NCI-H2196 (cell line): ENCODE results near the gene RELA.
A peak's percentile ranks its signal among the peaks of the same experiment; 100 is the strongest.
"Not testable (repeated sequence)": the region's sequence is repeated elsewhere in the genome, so short reads cannot be mapped to it uniquely, and the experiment has no call there.

Experiments
- DNase-seq: peaks from one replicate; lab custom pipeline; 2025; ENCODE audit not compliant: unreplicated experiment; lab: John Stamatoyannopoulos, UW

Gene RELA

GRCh38 chr11:65672180-65672860, 9.6 kb upstream of the RELA start:
- DNase-seq, result no peak

DNA sequence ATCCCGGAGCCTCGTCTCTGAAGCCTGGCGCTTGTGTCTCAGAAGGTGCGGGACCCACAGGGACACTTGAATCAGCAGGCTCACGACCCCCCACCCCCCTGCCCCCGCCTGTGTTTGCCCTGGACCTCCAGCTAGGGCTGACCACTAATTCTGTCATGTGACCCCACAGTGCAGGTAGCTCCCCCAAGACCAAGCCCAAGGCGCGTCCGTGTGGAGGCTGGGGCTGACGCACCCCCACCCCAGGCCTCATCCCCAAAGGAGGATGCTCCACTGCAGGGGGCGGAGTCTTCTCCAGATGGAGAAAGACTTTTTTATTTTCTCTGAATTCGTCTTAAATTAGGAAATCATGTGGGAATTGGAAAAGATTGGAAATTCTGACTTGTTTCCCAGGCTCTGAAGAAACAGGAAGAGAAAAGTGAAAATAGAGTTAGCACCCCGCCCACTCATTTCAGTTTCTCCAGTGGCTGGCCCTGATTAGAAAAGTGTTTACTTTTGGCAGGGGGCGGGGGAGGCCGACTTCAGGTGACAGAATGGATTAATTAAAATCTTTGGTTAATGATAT, 1.0 kb upstream of the RELA start:
- DNase-seq, result peak; percentile 42

GRCh38 chr11:65662247-65662798, 393 bp downstream of the RELA start:
- DNase-seq, result no peak

DNA sequence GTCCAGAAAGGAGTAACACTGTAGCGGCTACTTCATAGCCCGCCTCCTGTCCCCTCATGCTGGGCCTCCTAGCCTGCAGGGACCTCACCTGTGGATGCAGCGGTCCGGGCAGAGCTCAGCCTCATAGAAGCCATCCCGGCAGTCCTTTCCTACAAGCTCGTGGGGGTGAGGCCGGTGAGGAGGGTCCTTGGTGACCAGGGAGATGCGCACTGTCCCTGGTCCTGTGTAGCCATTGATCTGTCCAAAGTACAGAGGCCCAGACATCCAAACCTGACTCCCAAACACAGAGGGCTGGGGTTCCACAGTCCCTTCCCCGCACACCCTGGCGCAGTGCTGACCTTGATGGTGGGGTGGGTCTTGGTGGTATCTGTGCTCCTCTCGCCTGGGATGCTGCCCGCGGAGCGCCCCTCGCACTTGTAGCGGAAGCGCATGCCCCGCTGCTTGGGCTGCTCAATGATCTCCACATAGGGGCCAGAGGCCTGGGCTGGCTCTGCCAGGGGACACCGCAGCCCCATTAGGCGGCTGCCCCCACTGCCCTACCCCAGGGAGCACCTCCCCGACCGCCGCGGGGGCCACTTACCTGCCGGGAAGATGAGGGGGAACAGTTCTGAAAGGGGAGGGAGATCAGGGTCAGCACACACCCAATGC, 993 bp downstream of the RELA start:
- DNase-seq, result no peak

- DNase-seq, result not testable (repeated sequence)
Observed at GRCh38 chr11:65660908-65661307, 1.8 kb downstream of the RELA start.

- no peak for DNase-seq
Observed at GRCh38 chr11:65660038-65660437, 2.7 kb downstream of the RELA start.

GRCh38 chr11:65658174-65659021, 4.3 kb downstream of the RELA start:
- no peak for DNase-seq

GRCh38 chr11:65657426-65657825, 5.3 kb downstream of the RELA start:
- DNase-seq, result no peak

DNA sequence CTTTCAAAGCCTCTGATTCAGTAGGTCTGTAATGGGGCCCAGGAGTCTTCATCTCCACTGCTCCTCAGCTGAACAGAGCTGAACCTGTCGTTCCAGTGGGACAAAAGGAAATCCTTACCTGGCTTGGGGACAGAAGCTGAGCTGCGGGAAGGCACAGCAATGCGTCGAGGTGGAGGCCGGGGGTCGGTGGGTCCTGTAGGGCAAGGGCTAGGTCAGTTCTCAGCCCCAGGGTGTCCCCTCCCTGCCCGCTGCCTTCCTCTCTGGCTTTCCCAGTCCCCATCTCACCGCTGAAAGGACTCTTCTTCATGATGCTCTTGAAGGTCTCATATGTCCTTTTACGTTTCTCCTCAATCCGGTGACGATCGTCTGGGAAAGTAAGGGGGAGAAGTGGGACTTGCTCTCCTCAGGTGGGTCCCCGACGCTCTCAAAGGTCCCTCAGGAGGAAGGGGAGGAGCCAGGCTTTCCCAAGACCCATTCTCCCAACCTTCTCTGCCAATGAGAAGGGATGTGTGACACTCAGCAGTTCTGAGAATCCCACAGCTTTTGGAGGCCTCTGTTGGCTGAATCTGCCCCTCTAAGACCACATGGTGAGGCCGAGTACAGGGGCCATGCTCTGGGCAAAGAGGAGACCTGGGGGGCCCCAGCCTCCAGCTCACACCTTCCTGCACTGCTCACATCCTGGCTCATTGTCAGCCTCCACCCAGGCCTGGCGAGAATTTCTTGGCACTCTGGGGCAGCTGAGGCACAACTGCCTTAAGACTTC, 7.0 kb downstream of the RELA start:
- DNase-seq, result no peak

GRCh38 chr11:65654375-65655349, 8.1 kb downstream of the RELA start:
- DNase-seq, result no peak

DNA sequence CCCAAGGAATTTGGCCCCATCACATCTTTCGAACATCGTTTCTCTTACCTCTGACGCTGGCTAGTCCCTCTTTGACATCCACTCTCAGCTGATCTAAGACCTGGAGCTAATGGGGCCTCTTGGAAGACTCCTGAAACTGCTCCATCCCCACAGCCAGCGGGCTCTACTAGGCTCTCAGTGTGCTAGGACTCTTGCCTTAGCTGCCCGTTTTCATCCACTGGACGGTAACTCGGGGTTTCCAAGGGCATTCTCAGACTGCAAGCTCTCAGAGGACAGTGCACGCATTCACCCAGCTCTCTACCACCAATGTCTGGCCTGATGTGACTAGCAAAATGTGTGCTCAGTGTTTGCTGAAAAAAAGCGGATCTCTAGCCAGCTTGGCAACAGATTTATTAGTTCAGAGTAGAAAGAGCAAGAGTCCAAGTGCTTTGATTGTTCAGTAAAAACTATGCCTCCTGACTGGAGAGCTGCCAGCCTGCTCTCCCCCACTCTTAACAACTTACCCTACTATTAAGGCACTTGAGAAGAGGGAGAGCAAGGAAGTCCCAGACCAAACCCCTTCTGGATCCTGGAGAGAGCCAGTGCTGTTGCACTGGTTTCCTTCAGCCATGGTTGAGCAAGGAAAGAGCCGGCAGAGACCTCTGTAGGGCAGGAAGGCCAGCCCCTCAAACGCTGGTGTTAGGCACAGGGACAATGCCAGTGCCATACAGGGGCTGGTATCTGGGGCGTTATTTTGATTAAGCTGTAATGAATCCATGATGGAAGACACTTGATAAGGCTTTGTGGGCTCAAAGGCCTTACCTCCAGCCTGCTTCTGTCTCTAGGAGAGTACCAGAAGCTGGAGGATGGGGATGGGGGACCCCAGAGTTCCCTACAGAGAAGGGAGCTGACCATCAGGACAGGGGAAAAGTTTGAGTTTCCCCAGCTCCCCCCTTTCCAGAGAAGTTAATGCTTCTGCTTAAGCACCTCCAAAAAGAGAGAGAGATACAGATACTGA, 9.2 kb downstream of the RELA start:
- peak; percentile 39 for DNase-seq

- peak; percentile 94 for DNase-seq
Observed at GRCh38 chr11:65652511-65653228, 10.0 kb downstream of the RELA start.

- peak; percentile 20 for DNase-seq
Observed at GRCh38 chr11:65651589-65652510, 10.9 kb downstream of the RELA start.

DNA sequence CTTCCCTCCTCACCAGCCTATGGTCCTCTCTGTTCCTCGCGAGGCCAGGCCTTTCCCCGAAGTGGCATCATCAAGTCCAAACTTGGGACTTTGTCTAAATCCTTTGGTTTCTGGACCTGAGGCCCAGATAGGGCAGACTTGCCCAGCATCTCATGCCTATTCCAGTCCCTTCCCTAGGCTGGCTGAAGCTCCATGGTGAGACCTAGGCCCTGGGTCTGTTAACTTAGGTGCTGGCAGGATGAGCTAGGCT, 11.5 kb downstream of the RELA start:
- no peak for DNase-seq

DNA sequence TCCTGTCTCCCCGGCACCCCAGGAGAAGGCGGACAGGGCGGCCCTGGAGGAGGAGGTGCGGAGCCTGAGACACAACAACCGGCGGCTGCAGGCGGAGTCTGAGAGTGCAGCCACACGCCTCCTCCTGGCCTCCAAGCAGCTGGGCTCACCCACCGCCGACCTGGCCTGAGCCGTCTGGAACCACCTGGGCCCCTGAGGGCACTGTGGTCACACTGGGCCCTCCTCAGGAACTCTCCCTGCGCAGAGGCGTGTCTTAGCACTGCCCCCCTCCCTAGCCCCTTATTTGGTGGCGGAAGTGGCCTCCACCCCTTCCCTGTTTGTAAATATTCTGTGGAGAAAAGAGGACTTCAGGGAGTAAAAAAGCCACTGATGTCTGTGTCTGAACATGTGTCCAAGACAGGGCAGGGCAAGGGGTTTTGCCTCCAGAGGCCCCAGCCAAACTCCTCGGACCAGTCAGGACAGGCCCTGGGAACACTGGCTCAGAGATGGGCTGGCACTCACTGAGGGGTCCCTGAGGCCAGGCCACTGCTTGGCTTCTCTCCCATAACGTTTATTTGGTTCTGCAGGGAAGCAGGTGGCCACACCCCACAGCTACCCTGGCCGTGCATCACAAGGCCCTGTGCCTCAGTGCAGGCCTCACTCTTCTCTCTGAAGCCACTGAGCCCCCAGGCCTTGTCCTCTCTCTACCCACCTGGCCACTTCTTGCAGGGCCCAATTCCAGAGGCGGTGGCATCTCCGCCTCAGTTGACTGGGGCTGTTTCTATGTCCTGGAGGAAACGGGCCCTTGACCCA, 12.0 kb downstream of the RELA start:
- DNase-seq, result no peak
